IPS DF 19.7 (cell line): ENCODE results near the gene SLC25A38.
A peak's percentile ranks its signal among the peaks of the same experiment; 100 is the strongest.
"Not testable (repeated sequence)": the region's sequence is repeated elsewhere in the genome, so short reads cannot be mapped to it uniquely, and the experiment has no call there.

ENCODE experiments used
- DNase-seq: peaks from one replicate; pipeline ENCODE4 v3.0.0-alpha.2; 2013; ENCODE audit warnings: low read depth, low spot score

SLC25A38 gene, protein sequence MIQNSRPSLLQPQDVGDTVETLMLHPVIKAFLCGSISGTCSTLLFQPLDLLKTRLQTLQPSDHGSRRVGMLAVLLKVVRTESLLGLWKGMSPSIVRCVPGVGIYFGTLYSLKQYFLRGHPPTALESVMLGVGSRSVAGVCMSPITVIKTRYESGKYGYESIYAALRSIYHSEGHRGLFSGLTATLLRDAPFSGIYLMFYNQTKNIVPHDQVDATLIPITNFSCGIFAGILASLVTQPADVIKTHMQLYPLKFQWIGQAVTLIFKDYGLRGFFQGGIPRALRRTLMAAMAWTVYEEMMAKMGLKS

DNA sequence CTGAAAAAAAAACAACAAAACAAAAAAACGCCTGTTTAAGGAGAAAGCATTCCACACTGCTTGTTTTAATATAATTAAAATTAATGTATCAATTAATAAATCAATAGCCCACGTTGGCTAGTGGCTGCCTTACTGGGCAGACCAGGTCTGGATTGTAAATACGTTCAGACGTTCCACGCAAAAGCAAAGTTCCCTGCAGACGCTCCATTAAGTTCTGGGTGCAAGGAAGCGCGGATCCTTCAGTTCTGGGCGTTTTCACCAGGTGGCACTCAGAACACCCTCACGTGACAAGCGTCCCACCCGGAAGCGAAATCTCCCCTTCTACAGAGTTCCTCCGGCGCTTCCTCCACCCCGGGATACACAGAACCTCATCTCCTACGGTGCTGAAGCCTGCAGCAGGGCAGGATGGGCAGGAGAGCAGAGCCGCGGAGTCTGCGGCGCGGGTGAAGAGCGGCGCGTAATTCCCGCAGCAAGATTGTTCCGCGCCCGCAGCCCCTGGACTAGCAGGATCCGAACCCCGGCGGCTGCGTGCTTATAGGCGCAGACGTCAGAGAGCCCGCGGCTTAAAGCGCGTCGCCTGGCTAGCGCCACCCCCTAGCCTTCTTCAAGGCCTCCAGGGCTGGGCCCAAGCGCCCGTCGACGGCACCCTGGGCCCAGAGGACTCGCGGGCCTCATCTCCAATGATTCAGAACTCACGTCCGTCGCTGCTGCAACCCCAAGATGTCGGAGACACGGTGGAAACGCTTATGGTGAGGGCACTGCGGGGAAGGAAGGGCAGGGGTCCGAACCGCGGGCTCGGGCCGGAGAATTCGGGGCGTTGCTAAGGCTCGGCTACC lies at the start of gene SLC25A38:
Gene SLC25A38 (plus strand): TSS at position 326 of the 836 bp plus-strand sequence. CDS start 355 bp downstream, at position 681.
- peak; percentile 70 for DNase-seq

DNA sequence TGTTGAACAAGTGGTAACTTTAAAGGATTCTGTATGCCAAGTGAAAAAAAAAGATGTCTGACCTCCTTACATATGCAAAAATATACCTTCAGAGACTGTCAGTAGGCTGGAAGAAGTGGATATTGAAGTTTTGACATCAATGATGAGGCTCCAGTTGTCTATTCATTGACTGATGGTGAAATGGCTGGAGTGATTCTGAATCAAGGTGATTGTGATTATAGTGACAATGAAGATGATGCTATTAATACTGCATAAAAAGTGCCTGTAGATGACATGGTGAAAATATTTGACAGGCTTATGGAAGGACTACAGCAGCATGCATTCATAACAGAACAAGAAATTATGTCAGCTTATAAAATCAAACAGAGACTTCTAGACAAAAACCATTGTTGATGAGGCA lies 49.6 kb upstream of the SLC25A38 start:
- no peak for DNase-seq

DNA sequence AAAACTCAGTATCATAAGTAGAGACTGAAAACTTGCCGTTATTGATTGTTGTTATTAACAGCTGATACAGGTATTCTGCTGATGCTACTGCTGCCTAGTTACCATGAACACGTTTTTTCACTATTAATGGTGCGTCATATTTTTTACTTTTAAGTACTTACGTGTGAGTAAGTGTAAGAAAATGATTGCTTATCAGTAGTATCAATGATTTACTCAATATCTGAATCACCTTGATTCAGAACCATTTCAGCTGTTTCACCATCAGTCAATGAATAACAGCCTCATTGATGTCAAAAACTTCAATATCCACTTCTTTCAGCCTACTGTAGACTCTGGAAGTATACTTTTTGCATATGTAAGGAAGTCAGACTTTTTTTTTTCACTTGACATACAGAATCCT lies 49.0 kb upstream of the SLC25A38 start:
- no peak for DNase-seq

DNA sequence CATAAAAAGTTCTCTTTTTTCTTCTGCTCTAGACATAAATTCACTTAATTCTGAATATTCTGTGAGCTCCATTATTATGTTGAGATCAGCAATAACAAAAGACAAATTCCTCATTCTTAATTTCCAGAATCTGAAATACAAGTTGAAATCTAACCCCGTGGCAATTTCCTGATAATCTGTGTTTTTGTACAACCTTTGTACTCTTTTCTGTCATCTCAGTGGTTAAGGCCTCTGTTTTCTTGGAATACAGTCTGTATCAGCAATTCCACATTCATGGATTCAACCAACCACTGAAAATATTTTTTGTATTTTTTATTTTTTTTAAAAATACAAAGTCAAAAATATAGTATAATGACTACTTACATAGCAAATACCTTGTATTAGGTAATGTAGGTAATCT lies 45.0 kb upstream of the SLC25A38 start:
- no peak for DNase-seq

DNA sequence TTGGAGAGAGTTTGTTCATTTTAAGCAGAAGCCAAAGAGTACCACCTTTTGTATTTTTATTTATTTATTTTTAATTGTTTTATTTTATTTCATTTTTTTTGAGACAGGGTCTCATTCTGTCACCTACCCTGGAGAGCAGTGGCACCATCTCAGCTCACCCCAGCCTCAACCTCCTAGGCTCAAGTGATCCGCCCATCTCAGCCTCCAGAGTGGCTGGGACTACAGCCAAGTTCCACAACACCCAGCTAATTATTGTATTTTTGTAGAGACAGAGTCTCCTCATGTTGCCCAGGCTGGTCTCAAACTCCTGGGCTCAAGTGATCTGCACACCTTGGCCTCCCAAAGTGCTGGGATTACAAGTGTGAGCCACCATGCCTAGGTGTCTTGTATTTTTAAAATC lies 44.1 kb upstream of the SLC25A38 start:
- DNase-seq: no peak

DNA sequence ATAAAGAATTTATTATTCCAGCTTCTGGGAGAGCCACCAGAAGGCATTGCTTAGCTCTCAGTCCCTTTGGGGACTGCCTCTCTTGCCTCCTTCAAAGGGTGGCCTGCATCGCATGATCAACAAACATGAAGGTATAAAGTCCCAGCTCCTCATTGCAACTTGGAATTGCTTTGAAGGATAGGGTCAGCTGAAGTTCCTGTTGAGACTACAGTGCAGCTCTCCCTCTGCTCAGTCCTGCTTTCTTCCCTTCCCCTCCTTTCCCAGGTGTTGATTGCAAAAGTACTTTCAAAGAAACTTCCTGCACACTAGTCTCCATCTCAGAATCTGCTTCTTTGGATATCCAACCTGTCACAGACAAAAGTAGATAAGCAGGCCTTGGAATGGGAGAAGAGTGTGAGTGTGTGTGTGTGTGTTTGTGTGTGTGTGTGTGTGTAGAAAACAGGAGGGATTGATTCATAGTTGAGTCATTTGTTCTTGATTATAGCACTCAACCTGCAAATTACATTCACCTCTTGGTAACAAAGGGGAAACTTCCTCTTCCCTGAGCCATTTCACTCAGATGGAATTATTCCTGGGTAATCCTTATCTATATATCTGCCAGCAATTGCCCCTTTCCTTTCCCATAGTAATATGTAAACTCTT lies 40.0 kb upstream of the SLC25A38 start:
- no peak for DNase-seq

DNA sequence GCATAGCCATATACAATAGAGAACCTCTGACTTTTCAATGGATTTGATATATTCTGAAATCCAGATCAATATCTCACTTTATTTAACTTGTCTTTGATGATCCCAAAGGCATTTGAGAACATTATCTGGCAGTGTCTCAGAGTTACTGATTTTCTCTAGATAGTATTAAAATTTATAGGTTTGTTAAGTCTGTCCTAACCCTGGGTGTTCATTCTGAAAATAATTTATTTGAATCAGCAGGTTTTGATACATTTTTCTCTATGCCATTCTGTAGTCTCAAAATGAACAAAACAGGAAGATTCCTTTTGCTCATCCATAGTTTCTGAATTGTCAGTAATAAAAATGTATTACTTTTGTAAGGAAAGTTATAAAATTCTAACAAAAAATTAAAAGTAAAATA lies 39.4 kb upstream of the SLC25A38 start:
- no peak for DNase-seq

DNA sequence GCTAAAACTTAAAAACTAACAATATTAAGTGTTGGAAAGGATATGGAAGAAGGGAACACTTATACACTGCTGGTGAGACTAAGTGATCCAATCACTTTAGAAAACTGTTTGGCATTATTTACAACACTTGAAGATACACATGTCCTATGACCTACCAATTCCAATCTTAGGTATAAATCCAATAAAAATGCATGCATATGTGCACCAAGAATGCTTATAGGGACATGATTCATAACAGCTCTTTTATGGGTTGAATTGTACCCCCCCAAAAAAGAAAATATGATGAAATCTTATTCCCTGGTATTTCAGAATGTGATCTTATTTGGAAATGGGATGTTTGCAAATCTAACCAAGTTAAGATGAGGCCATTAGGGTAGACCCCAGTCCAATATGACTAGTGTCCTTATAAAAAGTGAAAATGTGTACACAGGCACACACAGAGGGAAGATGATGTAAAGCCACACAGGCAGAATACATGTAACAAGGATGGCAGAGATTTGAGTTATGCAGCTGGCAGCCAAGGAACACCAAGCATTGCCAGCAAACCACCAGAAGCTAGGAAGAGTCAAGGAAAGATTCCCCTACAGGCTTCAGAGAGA lies 38.3 kb upstream of the SLC25A38 start:
- no peak for DNase-seq

DNA sequence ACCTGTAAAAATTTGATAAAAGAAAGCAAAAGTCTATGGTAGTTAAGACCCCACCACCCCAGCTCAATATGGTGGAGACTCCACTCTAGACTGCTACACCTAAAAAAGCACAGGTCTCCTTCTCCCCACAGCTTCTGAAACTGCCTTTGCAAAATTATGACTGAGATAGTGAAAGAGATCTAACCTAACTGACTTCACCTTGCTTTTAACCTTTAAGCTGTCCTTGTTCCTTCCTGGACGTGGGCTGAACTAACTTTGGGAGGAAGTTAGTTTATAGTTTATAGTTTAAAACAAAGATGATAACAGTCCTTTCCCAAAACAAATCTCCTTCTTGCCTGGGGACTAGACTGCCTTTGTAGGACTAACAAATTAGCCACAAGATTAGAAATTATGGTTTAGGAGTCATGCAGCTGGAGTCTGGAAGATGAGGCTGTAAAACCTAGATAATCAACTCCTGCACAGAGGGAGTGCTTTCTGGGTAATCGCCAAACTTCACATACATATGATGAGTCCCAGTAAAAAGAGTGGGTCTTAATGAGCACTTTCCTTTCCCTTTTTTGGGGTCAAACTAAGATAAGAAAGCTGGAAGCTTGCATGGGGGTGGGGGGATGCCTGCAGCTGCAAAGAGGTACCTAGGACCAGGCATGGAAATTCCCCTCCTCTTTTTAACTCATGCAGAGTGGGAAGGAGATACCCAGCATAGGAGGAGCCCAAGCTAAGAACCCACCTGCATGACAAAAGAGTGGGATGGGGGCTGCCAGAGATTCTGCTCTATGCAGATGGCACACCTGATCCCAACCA lies 36.2 kb upstream of the SLC25A38 start:
- peak; percentile 12 for DNase-seq

DNA sequence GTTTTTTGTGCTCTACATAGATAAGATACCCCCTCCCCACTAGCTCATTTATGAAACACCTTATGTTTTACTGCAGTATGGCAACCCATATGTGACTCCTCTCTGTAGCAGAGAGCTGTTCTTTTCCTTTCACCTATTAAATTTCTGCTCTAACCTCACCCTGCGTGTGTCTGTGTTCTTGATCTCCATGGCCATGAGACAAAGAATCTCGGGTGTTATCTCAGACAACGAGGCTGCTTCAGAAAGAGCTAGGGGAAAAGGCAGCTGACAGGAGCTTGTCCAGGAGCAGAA lies 35.6 kb upstream of the SLC25A38 start:
- no peak for DNase-seq

DNA sequence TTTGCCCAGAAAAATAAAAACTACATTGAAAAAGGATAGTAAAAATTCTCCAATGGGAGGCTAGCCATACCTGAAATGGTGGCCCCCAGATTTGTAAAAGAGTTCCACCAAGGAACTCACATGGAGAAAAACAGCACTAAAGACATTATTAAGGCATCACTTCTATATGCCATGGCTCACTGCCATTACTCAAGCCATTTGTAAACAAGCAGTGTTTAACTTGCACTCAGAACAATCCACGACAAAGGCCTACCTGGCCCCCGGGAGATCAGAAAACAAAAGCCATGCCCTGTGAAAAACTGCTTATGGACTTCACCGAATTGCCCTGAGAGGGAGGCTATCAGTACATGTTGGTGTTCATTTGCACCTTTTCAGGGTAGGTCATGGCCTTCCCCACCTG lies 34.1 kb upstream of the SLC25A38 start:
- no peak for DNase-seq

DNA sequence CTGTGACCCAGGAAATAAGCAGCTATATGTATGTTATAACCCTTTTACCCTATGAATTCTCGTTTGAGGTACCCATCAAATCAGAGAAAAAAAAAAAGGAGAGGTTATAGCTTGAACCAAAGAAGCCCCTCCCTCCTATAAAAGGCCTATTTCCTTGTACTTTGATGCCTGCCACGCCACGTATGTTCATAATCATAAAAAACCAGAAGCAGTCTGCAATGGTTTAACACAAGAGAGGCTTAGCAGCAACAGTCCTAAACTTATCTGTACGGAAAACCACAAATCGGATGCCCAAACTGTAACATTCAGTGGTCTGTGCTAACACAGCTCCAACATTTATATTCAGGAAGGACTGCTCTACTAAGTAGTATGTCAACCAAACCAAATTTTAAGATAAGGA lies 32.5 kb upstream of the SLC25A38 start:
- DNase-seq: no peak

DNA sequence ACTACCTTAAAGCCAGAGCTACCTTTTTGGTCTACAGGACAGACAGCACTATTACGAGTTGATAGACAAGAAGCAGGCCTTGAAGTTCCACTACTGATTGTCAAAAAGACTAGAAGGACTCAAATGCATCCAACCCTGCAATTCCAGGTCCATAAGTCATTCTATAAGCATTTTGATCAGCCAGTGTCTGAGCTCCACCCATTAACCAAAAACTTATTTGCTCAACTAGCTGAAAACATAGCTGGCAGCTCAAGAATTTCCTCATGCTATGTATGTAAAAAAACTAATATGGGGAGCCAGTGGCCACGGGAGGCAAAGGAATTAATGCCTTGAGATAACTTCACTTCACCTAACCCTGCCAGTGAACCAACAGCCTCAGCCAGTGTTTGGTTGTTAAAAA lies 32.0 kb upstream of the SLC25A38 start:
- DNase-seq: not testable (repeated sequence)

DNA sequence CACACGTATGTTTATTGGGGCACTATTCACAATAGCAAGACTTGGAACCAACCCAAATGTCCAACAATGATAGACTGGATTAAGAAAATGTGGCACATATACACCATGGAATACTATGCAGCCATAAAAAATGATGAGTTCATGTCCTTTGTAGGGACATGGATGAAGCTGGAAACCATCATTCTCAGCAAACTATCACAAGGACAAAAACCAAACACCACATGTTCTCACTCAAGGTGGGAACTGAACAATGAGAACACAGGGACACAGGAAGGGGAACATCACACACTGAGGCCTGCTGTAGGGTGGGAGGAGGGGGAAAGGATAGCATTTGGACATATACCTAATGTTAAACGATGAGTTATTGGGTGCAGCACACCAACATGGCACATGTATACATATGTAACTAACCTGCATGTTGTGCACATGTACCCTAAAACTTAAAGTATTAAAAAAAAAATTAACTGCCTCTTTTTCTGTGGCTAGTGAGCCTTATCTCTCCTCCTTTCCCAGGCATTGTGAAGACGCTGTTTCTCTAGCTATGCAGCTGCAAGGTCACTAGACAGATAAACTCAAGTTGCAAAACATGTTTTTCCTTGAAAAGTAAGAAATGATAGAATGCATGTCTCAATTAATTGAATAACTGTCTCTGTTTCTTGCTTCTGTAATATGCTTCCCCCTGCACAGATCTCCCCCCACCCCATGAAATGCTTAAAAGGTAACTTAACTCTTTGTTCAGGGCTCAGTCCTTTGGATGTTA lies 29.8 kb upstream of the SLC25A38 start:
- DNase-seq: not testable (repeated sequence)

DNA sequence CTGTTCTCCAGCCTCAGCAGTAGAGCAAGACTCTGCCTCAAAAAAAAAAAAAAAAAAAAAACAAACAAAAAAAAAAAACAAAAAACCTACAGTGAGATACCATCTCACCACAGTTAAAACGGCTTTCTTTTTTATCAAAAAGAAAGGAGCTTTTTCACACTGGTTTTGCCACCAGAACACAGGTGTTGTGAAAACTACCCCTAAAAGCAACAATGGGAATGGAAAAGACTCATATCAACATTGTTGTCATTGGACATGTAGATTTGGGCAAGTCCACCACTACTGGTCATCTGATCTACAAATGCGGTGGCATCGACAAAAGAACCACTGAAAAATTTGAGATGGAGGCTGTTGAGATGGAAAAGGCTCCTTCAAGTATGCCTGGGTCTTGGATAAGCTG lies 24.8 kb upstream of the SLC25A38 start:
- DNase-seq: no peak

DNA sequence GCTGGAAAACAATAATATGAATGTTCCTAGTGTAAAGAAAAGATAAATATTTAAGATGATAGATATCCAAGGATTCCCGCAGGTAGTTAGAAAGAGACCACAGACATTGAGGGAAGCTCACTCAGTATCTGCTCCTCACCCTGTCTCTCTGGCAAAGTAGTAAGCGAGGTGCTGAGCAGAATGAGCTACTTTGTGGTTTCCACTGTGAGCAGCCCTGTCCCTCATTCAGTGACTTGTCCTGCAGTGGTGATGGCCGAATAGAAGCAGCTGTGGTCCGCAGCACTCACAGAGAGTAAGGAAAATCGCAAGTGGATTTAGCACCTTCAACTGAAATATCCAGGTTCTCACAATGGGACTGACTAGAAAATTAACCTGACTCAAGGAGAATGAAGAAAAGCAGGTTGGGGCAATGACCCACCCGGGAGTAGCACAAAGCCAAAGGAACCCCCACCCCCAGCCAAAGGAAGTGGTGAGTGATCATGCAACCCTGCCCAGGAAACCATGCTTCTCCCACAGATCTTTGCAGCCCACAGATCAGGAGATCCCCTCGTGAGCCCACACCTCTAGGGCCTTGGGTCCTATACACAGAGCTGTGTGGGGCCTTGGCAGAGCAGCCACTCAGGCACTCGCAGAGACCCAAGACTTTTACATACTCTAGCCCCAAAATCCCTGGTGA lies 21.8 kb upstream of the SLC25A38 start:
- DNase-seq: no peak

DNA sequence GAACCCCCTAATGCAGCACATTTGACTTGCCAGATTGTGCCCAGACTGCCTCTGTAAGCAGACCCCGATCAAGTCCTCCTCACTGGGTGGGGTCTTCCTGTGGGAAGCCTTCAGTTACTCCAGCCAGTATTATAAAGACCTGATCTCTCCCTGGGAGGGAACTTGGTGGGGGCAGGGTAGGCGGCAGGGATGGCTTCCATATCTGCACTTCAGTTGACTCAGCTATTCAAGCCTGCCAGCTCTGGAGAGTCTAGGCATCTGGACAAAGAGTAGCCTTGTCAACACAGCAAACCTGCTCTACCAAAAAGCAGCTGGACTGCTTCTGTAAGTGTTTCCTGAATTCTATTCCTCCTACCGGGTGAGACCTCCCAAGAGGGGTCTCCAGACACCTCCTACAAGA lies 21.0 kb upstream of the SLC25A38 start:
- DNase-seq: no peak

DNA sequence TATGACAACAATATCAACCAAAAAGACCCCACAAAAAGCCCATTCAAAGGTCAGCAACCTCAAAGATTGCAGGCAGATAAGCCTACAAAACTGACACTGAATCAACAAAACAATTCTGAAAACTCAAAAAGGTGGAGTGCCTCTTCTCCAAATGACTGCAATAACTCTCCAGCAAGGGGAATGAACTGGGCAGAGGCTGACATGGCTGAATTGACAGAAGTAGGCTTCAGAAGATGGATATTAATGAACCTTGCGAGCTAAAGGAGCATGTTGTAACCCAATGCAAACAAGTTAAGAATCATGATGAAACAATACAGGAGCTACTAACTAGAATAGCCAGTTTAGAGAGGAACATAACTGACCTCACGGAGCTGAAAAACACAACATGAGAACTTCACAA lies 20.4 kb upstream of the SLC25A38 start:
- DNase-seq: no peak

DNA sequence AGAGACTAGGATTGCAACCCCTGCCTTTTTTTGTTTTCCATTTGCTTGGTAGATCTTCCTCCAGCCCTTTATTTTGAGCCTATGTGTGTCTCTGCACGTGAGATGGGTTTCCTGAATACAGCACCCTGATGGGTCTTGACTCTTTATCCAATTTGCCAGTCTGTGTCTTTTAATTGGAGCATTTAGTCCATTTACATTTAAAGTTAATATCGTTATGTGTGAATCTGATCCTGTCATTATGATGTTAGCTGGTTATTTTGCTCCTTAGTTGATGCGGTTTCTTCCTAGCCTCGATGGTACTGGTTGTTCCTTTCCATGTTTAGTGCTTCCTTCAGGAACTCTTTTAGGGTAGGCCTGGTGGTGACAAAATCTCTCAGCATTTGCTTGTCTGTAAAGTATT lies 12.7 kb upstream of the SLC25A38 start:
- DNase-seq: not testable (repeated sequence)

DNA sequence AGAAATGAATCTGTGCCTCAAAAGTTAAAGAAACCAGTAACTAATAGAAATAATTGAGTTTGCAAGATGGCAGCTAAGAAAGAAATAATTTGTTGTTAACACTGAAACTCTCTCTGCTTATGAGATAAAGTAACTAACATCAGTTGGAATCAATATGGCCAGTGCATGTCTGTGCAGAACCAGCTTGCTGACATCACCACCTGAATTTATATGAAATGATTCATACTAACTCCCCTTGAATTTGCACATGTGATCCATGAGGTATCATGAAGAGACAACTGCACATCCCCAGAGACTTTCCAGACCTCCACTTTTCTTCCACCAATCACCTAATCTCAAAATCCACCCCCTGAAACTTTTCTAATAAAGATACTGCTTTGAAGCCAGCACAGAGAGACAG lies 10.3 kb upstream of the SLC25A38 start:
- DNase-seq: no peak
